Activated CD4-positive, alpha-beta T cell treated with anti-CD3 and anti-CD28 coated beads, Interleukin-2, amount 50 U/mL, for 4 hours (primary cell): ENCODE results near the gene HINT2.

Experiments used
- DNase-seq, 2 experiments: peaks; one replicate each; pipeline ENCODE4 v3.0.0-alpha.2; 2020

HINT2 gene

DNA sequence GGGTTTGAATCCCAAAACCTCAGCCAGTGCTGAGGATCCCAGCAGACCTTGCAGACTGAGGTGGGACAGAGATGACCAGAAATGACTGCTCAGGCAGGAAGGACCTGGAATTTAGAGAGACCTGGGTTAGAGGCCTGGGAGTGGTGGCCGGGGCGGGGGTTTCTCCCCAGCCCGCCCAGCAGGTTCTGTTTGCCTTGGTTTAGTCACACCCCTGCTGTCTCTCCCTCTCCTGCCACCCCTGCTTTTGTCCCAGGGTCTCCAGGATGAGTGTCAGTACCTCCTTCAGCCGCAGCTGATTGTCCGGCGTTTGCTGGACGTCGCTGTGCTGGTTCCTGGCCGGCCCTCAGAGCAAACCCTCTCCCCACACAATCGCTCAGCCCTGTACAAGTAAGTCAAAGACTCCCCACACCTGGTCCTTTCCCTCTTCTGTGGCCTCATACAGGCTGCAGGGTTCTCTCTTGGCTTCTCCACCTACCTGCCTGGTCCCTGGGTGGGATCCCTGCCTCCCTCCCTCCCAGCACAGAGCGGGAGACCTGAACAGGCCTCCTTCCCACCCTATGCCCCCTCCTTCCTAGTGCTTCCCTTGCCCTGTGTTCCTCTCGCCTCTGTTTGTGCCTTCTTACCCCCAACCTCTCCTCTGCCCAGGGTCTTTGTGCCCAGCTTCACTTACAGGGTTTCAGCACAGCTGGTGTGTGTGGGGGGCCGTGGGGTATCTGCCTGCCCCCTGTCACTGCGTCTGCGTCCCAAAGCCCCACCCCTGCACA is 26.2 kb upstream of the HINT2 start:
- DNase-seq = no peak

GRCh38 chr9:35839926-35840325 is 25.1 kb upstream of the HINT2 start:
- DNase-seq = no peak

DNA sequence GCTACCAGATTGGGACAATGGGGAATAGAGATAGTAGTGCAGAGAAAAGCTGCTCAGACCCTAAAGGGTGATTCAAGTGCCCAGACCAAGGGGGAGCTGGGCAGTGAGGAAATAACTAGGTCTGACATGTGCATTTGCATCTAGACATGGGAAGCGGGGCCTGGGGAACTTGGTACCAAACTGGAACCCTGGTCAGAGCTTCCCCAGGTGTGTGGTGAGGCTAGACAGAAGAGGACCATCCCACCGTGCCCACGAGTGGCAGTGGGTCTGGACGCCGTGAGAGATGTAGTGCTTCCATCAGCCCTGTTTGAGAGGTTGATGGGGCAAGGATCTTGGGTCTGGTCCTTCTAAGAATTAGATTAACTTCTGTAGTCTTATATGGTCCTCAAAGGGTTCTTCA is 21.8 kb upstream of the HINT2 start:
- DNase-seq = no peak

DNA sequence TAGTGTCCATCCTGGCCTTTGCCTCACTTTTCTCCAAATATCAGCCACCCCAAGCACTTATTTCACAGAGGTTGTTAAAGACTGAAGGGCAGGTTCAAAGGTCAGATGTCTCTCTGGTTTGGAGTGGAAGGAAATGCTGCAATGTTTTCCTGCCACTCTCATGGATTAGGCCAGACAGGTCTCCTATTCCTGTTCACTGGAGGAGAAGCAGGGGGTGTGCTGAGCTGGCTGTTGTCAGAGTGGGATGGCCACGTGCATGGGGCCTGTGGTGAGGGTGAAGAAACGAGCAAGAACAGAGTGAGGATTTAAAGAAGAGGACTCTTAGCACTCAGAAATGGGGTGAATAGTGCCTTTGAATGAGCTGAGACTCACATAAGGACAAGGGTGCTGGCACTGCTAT is 20.9 kb upstream of the HINT2 start:
- no peak for DNase-seq

GRCh38 chr9:35835216-35835632 is 20.4 kb upstream of the HINT2 start:
- DNase-seq = no peak

DNA sequence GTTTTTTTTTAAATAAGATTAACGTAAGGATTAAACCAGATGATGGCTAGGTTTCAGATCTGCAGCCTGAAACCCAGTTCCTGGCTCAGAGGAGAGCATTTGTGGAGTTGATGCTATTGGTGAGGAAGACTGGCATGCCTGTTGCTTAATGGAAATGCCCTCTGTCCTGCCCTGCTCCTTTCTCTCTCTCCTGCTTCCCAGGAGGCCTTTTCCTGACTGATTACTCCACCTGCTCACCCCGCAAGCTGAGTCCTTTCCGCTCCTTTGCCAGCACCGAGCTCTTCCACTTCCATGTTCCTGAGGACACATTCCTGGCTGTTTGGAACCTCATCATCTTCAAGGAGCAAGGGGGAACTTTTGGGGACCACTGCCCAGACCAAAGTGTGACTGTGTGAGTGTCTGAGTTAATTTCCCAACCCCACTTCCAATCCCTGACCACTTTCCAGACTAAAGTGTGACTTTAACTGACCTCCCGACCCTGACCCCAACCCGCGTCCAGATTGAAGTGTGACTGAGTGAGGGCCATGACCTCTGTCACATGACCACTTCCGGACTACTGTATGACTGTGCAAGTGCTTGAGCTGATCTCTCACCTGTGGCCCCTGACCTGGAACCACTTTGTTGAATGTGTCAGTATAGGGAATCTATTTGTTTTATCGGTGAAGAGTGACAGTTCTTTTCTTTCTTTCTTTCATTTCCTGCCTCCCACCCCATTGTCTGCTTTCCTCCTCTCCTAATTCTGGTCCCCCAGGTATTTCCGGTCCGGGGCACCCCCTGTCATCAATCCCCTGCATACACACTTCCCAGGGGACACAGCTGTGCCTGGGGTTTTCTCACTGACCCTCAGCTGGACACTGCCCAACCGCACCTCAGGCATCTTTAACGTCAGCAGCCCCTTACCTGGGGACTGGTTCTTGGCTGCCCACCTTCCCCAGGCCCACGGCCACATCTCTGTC is 19.7 kb upstream of the HINT2 start:
- DNase-seq = no peak

GRCh38 chr9:35832814-35833213 is 18.0 kb upstream of the HINT2 start:
- DNase-seq = no peak

DNA sequence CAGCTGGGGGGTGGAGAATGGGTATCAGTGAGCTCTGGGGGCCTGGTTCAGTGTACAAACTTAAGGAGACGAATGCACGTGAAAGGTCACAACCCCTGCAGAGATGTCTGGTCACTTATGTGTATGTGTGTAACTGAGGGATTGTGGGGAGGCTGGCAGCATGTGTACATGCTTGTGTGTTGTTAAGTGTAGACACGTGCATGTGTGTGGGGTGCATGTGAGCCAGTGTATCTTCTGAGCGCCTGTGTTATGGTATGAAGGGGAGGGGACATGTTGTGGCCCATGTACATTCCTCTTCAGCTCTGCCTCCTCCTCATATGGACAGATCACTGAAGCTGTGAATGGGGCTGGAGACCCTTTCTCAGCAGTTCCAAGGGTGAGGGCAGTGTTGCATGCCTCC is 16.2 kb upstream of the HINT2 start:
- DNase-seq = no peak

GRCh38 chr9:35829764-35830096 is 14.9 kb upstream of the HINT2 start:
- DNase-seq = no peak

GRCh38 chr9:35829084-35829763 is 14.4 kb upstream of the HINT2 start, which contains the start of gene TMEM8B:
TMEM8B (plus strand) TSS chr9:35829228; CDS start chr9:35829448, 220 bp downstream.
- DNase-seq = peak; percentile 94 to 95

DNA sequence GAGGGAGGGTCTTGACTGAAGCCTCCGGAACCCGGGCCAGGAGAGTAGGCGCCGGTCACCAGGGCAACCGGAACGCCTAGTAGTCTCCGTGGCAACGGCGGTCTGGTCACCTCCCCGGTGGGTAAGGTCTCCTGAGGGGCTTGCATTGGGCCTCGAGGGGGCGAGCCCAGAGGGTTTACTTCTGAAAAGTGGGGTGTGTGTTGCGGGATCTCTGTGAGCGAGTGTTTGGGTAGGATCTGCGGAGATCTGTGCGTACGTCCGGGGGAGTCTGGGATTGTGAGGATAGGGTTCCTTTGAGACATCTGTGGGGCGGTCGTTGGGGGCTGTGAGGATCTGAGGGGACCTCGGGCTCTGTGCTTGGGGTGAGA is 13.9 kb upstream of the HINT2 start, which contains the start of gene FAM221B:
Gene FAM221B (minus strand): TSS at position 17 of the 368 bp plus-strand sequence. CDS start 2,571 bp downstream, outside the sequence.
- DNase-seq = no peak

DNA sequence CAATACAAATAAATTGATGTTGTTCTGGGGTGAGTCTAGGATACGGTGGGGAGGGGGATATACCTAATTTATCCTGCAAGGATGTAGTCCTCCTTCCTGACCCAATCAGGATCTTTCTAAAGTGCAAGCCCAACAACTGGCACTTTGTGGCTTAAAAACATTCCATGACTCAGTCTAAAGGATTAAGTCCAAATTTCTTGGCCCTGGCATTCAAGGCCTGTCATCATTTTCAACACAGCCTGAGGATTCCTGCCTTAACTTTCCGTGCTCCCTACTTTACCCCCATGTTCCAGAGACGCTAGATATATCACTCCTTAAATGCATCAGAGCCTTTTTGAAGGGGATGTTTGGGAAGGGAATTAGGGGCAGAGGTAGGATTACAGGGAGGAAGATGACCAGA is 12.6 kb upstream of the HINT2 start:
- no peak for DNase-seq

DNA sequence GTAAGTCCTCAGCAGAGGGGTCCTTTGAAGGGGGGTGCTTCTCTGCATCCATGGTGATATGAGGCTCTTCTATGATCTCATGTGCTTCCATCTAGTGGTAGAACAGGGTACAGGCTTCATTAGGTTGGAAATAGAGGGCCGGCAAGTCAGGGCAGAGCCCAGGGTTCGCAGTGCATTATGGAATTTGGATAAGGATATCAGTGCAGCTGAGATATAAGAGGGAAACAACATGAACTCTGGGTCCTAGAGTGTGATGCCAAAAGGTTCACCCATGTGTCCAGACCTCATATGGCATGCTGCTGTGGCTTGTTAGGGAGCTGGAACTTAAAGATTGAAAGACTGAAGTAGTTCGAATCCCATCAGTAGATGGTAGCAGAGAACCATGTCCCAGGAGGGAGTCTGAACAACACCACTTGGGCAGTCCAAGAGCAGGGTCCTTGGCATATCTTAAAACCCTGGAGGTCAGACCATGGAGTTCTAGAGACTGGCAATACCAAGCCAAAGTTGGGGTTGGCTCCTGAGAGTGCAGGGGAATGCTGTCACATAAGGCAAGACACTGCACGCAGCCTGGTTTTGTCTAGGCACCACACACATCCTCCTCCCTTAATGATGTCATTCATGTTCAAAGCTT is 11.3 kb upstream of the HINT2 start:
- DNase-seq = no peak

- DNase-seq = no peak
Observed at GRCh38 chr9:35822926-35823325, 8.1 kb upstream of the HINT2 start.

- DNase-seq = no peak
Observed at GRCh38 chr9:35820076-35820475, 5.2 kb upstream of the HINT2 start.

DNA sequence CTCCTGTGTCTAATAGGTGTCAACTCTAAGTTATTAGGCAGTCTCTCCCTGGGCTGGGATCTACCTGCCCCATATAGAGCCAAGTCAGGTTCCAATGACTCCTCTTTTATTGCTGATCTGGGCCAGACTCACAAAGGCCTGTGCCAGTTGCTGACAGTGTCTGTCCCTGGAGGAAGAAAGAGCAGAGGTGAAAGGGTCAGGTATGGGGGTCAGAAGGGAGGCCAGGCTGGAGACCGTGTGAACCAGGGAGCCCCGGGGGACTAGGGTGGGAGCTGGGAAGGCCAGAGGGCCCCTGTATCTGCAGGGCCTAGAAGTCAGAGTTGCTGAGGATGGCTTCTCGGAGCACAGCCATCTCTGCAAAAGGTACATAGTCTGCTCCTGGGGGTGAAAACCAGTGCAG is 3.5 kb upstream of the HINT2 start:
- no peak for DNase-seq

GRCh38 chr9:35816708-35817107 is 1.9 kb upstream of the HINT2 start:
- no peak for DNase-seq

GRCh38 chr9:35814106-35814840 is 569 bp downstream of the HINT2 start:
- DNase-seq = no peak

DNA sequence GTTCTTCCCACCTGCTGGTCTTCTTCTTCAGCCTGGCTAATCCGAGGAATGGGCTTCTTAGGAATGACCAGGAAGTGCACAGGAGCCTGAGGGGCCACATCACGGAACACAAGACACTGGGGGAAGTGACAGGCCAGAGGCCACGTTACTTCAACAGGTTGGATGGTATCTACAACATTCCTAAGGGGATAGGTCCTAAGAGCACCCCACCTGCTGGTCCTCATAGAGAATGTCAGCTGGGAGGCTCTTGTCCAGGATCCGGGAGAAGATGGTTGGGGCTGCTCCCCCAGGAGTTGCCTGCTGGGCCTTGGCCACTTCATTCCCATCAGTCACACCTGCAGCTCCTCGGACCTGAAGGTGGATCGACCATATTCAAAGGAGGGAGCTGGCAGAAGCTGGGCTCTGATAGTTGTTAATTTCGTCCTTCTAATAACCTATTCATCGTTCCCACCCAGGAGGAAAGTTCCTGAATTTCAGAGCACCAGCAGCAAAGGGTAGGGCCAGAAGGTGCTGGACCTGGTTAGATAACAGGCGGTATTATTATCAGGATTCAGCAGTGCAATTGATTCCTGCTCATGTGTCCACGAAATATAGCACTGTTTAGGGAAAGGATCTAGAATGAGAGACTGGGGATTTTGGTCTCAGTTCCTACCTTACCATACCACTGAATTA is 1.3 kb downstream of the HINT2 start:
- DNase-seq = no peak

- DNase-seq = peak; percentile 90 to 91
Observed at GRCh38 chr9:35812025-35812602, 2.7 kb downstream of the HINT2 start, which contains the start of gene SPAG8. SPAG8 (minus strand) TSS chr9:35812262; CDS start chr9:35812147, 115 bp downstream.
